CD4-positive, alpha-beta T cell treated with Interleukin-21 for 1 hour (primary cell): ENCODE results near the gene CRIP1.

Experiments
- DNase-seq: peaks from one replicate; pipeline ENCODE4 v3.0.0-alpha.2; 2020

CRIP1 gene, protein sequence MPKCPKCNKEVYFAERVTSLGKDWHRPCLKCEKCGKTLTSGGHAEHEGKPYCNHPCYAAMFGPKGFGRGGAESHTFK

DNA sequence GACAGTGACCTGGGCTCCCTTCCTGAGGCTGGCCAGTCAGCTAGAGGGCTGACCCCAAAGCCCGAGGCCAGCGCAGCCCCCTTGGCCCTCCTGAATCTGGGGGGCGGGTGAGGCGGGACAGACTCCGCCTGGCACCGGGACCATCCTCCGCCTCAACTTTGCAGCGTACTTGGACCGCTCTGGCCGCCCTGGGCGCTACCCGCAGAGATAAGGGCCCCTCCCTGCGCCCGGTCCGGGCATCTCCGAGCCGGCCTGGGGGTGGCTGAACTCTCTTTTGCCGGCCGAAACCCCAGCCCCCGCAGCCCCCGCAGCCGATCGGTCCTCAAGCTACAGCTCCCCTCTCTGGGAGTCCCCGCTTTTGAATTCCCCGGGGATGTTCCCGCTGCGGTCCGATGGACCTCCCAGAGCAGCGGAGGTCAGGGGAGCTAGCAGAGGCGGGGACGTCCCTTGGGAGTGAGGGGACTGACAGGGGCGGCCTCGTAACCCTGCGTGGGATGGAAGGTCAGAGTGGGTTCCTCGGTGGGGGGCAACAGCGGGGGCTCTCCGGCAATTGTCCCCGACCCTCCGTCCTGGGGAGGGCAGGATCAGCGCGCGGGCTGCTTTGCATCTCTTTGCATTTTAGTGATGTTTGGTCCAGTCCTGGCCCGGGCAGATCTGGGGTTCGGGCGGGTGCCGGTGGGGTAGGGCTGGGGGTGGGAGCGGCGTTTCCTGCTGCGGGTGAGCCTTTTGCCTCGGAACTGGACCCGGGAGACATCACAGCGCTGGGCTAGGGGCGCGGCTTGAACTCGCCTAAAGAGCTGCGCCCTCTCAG is at the start of gene CRIP1:
CRIP1 (plus strand) TSS at position 724 of the 811 bp plus-strand sequence. CDS start 374 bp downstream, outside the sequence.
- peak; percentile 28 for DNase-seq

DNA sequence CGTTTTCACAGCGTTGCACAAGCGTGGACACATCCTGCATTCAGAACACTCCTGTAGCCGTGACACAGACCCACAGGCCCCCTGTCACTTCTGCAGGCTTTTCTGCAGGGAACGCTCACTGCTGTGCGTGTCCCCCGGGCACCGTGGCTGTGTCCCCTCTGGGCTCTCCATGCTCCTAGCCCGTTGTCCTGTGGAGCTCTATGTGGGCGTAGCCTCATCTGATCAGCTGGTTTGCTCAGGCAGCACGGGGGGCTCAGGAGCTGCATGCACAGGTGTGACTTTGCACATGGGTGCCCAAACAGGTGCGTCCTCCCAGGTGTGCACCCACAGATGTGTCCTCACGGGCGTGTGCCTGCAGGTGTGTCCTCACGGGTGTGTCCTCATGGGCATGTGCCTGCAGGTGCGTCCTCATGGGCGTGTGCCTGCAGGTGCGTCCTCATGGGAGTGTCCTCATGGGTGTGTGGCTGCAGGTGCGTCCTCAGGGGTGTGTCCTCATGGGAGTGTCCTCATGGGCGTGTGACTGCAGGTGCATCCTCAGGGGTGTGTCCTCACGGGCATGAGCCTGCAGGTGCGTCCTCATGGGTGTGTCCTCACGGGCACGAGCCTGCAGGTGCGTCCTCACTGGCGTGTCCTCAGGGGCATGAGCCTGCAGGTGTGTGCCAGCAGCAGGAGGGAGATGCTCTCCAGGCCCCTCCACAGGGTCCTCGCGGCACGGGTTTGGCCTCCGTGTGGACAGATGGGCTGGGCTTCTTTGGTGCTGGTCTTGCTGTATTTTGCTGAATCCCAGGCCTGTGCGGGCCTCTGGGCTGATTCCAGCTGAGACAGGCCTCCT is 49.6 kb upstream of the CRIP1 start:
- DNase-seq, result no peak

DNA sequence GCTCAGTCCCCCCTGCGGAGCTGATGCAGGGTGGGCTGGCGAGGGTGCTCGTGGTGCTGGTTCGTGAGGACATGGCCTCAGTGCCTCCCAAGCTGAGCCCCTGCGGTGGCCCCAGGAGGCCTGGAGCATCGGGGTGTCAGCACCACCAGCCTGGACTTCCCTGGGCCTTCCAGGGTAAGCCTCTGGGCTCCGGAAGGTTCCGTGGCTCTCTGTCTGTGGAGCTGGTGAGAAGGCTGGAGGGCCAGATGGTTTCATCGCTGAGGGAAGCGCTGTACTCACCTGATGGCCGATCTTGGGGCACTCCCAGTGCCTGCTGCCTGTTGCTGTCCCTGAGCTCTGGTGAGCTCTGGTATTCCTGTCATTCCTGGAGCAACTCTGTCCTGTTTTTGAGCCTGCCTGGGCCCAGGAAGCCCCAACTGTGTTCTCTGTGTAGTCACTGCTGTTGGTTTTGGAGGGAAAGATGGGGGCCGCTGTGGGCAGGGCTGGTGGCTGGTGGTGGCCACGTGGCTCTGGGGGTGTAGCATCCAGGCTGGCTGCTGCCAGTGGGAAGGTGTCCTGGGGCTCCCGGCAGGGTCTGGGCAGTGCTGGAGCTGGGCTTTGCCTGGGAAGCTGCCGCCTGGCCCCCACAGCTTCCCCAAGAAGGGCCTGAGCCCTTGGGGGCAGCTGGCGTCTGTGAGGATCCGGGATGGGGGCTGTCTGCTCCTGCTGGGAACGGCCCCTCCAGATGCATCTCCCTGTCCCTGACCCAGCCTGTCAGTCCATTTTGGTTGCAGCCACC is 48.8 kb upstream of the CRIP1 start:
- no peak for DNase-seq

DNA sequence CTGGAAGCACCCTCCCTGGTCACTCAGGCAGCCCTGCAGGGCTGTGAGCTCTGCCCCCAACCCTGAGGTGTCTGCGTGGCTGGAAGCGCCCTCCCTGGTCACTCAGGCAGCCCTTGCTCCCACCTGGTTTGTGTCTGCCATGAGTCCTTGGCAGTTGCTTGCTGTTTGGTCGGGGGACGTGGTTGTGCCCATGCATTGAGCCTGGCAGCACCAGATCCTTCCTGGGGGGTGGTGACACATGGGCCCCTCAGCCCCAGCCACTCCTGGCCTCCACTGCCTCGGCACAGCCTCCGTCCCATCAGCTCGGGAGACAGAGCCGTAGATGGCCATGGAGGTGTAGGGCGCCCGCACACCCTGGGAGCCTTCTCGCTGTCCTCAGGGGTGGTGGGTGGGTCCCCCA is 47.5 kb upstream of the CRIP1 start:
- no peak for DNase-seq

DNA sequence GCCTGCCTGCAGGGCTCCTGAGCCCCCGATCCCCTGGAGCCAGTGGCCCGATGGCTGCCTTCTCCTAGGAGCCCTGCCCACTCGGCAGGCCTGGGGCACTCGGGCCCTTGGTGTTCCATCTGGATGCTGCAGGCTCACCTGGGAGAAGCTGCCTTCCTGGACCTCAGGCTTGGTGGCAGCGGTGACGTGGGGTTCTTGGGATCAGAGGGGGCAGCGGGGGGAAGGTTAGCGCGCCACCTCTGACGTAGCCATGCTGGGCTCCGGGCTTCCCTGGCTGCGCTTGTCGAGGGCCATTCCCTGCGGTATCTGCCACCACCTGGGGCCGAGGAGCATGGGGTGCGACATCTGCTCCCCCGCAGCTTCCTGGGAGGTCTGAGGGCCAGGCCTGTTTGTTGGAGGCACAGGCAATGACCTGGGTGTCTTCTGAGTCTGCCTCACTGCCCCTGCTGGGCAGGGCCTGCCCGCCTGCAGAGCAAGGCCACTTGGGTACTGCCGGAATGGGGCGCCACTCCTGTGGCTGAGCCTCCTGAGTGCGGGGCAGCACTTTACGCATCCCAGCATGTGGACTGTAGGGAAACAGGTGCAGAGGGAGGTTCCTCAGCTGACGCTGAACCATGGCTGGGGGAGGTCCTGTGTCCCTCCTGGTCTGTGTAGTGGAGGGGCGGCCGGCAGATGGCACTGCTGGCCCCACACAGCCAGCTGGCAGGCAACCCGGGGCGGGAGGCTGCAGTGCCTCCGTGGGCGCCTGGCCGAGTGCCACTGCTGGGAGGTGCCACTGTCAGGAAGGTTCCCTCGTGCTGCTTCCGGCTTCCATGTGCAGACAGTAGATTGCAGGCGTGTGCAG is 46.8 kb upstream of the CRIP1 start:
- DNase-seq, result no peak

DNA sequence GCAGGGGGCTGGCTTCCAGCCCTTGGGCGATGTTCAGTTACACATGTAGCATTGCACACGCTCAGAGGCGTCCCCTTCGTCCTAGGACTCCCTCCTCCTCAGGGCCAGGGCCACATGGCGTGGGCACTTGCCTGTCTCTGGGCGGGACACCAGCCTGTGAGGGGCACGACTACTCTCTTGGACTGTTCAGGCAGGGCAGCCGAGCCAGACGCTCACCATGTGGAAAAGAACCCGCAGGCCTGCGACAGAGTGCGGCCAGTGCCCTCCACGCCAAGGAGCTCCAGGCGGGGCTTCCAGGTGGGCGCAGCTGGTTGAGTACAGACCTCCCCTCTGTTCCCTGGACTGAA is 46.2 kb upstream of the CRIP1 start:
- no peak for DNase-seq

DNA sequence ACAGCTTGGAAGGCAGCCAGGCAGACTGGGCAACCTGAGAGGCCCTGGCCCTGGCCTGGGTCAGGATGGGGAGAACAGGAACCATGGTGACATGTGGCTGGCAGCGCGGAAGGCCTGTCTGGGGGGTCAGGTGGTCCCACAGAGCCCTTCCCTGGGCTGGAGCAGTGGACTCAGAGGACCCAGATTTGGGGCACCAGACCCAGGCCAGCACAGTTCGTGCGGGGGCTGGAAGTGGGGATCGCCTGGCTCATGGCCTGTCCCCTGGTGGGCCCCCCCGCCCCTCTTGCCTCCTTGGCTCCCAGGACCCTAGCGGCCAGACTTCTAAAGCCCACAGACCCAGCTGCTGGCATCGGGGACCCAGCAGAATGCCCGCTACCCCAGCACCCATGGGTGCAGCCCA is 45.7 kb upstream of the CRIP1 start:
- DNase-seq, result no peak

DNA sequence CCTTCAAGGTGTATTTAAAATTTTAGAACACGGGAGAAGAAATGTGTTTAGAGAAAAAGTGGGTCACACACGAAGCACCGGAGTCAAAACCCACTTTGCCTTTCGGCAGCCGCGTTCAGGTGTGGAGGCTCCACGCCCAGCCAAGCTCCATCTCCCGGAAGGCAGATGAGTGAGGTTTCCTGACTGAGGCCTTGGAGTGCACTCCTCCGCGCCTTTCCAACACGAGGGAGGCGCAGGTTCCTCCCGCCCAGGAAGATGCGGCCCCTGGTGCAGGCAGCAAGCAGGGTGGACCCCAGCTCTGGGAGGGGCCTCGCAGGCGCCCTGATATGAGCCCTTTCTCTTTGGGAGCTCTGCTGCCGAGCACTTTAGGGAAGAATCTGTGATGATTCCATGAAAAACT is 44.6 kb upstream of the CRIP1 start:
- DNase-seq, result no peak

DNA sequence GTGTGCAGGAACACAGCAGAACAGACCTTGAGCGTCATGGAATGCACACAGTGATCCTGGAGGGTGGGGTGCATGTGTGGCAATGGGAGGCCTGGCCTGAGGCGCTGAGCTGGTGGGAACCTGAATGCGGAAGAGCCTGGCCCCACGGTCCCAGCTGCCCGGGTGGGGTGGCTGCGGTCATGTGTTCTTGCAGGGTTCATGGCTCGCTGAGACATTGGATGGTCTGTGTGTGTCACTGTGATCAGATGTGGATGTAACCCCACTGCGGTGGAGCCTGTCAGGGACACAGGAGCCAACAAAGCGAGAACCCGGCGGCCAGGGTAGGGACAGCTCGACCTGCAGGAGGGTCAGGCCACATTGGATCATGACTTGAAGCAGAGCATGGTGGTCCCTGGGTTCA is 43.9 kb upstream of the CRIP1 start:
- no peak for DNase-seq

DNA sequence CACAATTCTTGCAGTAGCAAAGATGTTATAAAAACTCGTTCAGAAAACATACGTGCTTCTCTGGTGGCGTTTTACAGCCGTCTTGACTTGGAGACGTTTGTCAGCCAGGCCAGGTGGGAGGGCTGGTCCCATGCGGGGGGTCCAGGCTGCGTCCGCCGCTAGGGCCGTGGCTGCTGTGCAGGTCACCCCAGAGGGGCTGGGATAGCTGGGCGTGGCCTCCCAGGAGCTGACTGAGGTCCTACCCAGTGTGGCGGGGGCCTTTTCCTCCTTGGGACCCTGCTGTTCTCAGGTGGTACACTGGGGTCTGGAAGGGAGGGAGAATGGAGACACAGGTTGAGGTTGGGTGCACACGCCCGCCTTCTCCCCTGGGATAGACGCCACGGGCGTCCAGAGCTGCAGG is 41.8 kb upstream of the CRIP1 start:
- no peak for DNase-seq

DNA sequence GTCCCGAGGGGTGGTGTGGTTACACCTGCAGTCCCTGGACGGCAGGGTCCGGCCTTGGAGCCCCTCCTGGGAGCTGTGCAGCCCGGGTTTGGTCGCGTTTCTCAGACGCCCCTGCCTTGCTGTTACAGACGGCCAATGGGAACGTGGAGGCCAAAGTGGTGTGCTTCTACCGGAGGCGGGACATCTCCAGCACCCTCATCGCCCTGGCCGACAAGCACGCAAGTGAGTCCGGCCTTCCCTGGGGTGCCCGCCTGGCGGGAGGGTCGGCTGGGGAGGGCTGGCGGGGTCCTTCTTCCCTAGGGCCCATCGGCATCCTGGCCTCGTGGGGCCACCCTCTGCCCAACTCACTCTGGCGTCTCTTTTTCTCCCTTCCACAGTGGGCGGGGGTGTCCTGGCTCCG is 41.4 kb upstream of the CRIP1 start:
- DNase-seq, result no peak

DNA sequence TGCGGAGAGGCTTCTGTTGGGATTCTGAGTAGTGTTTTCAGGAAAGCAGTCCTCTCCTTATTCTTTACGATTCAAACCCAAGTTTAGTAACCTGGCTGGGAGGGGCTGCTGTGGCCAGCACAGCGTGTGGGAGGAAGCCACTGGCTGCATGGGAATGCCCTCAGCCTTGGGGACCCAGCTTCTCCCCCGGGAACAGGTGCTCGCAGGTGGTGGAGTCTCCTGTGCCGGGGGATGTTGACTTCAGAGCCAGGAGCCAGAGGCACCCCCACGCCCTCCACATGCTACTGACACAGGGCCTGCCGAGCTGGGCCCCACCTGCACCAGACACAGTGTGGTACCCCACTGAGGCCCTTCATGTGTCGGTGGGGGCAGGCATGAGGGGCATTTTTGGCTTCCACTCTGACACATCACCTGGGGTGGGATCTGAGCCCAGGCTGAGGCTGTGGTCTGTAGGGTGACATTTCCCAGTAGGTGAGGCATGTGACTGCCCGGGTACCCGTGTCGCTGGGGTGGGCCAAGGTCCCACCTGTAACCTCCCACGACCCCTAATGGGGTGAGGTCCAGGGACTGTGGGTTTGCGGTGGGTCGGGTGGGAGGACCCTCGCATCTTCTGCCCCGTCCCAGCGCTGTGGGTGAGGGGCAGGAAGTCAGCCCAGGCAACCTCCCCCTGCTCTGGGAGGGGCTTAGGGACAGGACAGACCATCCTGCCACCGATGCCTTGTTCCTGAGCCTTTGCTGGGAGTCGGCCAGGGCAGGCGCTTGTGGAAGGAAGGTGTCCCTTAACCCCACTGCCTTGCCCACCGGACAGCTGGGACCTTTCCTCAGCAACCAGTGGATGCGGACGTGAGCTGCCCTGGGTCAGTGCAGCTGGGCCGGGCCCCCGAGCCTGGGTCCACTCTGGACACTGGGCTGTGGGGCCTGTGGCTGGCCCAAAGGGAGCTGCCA is 40.5 kb upstream of the CRIP1 start:
- DNase-seq, result no peak

DNA sequence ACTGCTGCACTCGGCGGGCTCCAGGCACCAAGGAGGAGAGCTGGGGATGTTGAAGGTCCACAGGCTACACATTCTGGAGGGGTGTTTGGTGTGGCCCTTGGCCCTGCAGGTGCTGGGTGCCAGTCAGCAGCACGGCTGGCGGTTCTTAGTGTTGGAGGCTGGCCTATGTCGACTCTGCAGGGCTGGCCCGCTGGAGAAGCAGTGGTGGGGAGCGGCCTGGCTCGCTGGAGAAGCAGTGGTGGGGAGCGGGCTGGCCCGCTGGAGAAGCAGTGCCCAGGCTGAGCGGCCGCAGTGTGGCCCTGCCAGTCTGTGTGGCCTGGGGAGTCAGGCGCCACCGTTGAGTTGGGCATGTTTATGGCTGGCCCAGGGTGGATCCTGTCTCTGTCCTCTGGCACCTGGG is 39.7 kb upstream of the CRIP1 start:
- no peak for DNase-seq

DNA sequence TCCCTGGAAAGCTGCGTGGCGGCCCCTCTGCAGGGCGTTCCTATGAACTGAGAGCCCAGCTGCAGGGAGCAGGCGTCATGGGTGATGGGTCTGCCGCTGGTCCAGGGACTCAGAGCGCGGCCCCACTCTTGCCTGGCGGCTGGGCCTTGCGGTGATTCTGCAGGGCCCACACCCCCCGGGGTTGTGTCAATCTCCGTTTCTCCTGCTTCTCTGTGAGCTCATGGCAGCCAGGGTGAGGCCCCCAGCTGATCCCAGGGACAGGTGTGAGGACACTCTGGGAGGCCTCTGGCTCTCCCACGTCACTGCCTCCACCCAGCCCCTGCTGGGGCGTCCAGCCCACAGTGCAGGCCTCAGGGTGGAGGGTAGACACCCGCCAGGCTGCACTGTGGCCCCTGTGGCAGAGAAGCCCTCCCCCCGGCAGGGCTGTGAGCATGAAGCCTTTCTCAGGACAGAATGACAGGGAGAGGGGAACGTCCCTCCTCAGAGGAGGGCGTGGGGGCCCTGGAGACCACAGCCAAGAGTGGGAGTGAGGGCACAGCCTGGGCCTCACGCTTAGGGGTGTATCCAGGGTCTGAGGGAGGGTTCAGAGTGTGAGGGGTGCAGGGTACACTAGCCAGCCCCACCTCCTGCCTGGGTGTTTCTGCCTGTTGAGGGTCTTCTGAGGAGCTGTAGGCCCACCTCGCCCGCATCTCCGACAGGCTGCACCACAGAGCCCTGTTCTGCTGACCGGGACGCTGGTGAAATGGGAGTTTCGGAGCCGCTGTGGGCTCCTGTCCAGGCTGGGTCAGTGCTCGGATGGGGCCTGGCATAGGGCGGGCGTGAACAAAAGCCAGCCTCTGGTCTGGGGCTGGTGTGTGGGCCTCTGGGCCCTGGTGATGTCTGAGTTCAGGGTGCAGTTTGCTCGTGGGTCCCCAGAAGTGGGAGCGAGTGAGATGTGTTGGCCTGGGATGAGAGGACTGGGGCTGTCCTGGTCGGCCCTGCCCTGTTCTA is 38.7 kb upstream of the CRIP1 start:
- no peak for DNase-seq

DNA sequence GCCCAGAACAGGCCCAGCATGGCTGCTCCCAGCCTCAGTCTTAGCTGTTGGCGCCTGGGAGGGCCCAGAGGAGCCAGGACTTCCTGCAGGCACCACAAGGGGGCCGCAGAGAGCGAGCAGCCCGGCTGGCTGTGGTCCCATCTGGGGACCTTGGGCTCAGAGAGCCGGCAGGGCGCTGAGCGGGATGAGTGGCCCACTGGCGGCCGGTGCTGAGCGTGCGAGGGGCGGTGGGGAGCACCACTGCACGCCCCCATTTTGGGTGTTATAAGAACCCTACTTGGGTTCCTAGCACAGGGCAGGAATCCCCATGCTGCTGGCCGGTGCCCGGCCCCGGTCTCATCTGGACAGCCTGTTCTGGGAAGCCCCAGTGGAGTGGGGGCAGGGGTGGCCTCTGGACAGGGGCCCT is 38.0 kb upstream of the CRIP1 start:
- peak; percentile 77 for DNase-seq

DNA sequence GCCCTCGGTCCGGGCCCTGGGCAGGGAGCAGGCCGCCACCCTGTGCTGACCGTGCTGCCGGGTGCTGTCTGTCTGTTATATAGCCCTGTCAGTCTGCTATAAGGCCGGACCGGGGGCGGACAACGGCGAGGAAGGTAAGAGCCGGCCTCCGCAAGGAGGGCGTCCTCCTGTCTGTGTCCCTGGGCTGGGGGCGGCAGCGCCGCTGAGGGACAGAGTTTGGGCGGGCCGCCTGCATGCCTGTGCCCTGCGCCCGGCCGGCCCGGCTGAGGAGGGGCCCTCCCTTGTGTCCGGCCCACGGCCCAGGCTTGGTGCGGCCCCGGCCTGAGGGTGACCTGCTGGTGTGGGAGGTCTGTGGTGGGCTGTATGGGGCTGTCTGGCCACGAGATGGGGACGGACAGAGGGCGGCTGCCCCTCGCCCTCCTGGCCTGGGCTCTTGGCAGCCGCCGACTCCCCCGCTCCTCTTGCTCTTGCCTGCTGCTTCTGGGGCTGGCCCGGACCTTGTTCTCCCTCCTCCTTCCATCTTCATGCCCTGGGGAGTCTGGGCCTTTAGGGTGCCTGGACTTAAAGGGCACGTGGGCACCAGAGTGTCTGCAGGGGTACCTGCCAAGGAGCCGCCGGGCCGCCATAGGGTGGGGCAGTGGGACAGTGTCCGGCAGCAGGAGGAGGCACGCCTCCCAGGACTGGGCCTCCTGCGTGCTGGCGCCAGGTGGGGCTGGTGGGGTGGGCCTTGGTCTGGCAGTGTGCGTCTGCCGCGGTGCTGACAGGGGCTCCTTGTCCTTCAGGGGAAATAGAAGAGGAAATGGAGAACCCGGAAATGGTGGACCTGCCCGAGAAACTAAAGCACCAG is 37.2 kb upstream of the CRIP1 start:
- no peak for DNase-seq

DNA sequence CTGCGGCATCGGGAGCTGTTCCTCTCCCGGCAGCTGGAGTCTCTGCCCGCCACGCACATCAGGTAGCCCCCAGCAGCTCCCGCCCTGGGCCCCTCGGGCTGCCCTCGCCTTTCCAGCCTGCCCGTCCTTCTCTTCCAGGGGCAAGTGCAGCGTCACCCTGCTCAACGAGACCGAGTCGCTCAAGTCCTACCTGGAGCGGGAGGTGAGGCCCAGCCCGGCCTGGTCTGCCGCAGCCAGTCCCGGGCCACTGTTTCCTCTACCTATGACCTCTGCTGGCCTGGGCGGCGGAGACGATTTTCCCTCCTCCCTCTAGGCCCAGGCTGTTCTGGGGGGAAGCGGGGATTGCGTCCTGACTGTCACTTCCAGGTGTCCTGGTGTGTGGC is 36.6 kb upstream of the CRIP1 start:
- DNase-seq, result no peak

DNA sequence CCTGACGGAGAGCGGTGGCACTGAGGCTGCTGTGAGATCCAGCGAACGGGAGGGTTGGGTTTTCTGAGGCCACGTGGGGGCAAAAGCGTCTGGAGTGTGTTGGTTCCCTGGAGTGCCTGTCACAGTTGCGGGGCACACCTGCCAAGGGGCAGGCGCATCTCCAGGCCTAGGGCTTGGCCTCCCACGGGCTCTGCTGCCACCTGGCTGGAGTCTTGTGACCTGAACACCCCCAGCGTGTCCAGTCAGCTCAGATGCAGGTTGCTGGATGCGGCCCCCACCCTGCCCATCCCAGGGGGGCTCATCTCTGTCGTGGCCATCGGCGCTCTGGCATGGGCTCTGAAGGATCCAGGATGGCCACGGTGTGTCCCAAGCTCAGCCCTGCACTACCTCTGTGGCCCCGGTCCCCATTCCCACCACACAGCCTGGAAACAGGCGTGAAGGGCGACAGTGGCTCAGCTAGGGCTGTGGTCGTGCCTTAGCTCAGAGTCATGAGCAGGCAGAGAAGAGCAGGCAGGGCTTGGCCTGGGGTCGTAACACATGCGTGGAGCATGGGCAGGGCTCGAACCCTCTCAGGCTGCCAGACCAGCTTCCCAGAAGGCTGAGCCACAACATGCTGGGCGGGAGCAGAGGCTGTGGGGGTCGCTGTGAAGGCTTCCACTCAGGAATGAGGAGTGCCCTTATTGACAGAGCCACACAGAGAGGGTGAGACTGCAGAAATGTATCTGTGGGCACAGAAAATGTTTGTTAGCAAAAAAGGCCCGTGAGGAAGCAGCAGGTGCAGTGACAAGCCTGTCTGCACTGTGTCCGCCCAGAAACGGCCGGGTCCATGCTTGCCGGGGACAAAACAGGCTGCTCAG is 35.6 kb upstream of the CRIP1 start:
- no peak for DNase-seq
